HG03280 (cell line): Measurements from ENCODE around the gene OR2T2.
A peak's percentile ranks its signal among the peaks of the same experiment; 100 is the strongest.
"Not testable (repeated sequence)": the region's sequence is repeated elsewhere in the genome, so short reads cannot be mapped to it uniquely, and the experiment has no call there.

ENCODE experiments used
- ATAC-seq: cut with Tn5 transposase; IDR thresholded peaks from one replicate; pipeline ENCODE4 v1.9.1; 2021; ENCODE audit warnings: mild to moderate bottlenecking, moderate library complexity; ENCODE audit not compliant: unreplicated experiment

Gene OR2T2

GRCh38 chr1:248450466-248451145 is 5.2 kb downstream of the OR2T2 start:
- peak; percentile 66 for ATAC-seq

- not testable (repeated sequence) for ATAC-seq
Observed at GRCh38 chr1:248453619-248454018, 8.2 kb downstream of the OR2T2 start.

- not testable (repeated sequence) for ATAC-seq
Observed at GRCh38 chr1:248455045-248455444, 9.6 kb downstream of the OR2T2 start.

GRCh38 chr1:248456635-248457034 is 11.2 kb downstream of the OR2T2 start:
- not testable (repeated sequence) for ATAC-seq

GRCh38 chr1:248459117-248459516 is 13.7 kb downstream of the OR2T2 start:
- not testable (repeated sequence) for ATAC-seq

- ATAC-seq, result no peak
Observed at GRCh38 chr1:248471154-248471553, 25.7 kb downstream of the OR2T2 start.

- not testable (repeated sequence) for ATAC-seq
Observed at GRCh38 chr1:248472111-248472510, 26.7 kb downstream of the OR2T2 start.

GRCh38 chr1:248473051-248473450 is 27.6 kb downstream of the OR2T2 start, which contains the start of gene OR2T3:
Gene OR2T3, plus strand, starts transcription at chr1:248473351. Its CDS starts 0 bp downstream, at chr1:248473351.
- ATAC-seq, result not testable (repeated sequence)

- ATAC-seq, result peak; percentile 75
Observed at GRCh38 chr1:248475660-248476059, 30.2 kb downstream of the OR2T2 start.

GRCh38 chr1:248481686-248482579 is 36.5 kb downstream of the OR2T2 start:
- peak; percentile 70 for ATAC-seq

GRCh38 chr1:248488289-248488688 is 42.9 kb downstream of the OR2T2 start, which contains the start of gene OR2T5:
Gene OR2T5, plus strand, starts transcription at chr1:248488589. Its CDS starts 0 bp downstream, at chr1:248488589.
- not testable (repeated sequence) for ATAC-seq

- ATAC-seq, result not testable (repeated sequence)
Observed at GRCh38 chr1:248496661-248497060, 51.2 kb downstream of the OR2T2 start.

GRCh38 chr1:248500305-248501035 is 55.0 kb downstream of the OR2T2 start:
- not testable (repeated sequence) for ATAC-seq
